Measurements from ENCODE around the gene GALR2.

The GALR2 gene

DNA sequence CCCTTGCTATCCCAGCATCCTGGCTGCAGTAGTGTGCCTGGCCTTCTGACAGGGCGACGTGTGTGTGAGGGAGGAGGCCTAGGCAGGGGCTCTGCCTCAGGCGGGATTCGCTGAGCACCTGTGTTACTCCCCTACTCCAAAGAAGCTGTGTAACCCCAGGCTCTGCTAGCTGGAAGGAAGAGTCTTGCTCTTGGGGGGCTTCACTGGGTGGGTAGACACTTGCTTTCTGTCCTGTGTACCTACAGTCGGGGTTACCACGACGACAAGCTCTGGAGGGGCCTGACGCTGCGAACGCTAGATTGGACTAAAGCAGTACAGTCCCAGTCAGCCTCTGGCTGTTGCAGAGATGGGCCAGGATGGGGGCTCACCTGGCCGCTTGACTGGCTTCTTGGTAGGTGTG, 19.5 kb downstream of the GALR2 start:
- no peak for DNase-seq (ENCODE audit: low spot score)

GRCh38 chr17:76095943-76096342, 21.4 kb downstream of the GALR2 start:
- no peak for DNase-seq (ENCODE audit: low spot score)

DNA sequence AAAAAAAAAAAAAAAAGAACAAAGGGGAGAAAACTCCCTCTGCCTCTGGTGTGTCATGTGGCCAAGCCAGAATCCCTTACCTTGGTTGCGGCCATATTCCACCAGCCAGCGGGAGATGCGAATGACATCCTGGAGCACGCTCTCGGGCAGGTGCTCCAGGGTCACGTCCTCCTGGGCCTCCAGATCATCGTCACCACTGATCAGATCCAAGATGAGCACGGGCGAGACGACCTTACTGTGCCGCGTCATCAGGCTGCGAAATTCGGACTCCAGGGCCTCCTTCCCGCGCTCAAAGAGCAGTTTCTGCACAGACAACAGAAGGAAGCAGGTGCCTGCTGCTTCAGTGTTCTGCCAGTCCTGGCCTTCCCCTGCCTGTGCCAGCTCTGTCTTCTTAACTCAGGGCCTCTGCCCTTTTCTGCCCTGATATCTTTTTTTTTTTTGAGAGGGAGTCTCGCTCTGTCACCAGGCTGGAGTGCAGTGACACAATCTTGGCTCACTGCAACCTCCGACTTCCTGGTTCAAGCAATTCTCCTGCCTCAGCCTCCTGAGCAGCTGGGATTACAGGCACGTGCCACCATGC, 23.2 kb downstream of the GALR2 start:
- no peak for DNase-seq (ENCODE audit: low spot score)

GRCh38 chr17:76102944-76103273, 28.3 kb downstream of the GALR2 start:
- no peak for DNase-seq (ENCODE audit: low spot score)

- peak; percentile 95 for DNase-seq (ENCODE audit: low spot score)
Measured at GRCh38 chr17:76103274-76104139, 28.9 kb downstream of the GALR2 start, which contains the start of gene EXOC7. TSS of gene EXOC7 (minus strand) at chr17:76103787. CDS start at chr17:76103692, 95 bp downstream.

DNA sequence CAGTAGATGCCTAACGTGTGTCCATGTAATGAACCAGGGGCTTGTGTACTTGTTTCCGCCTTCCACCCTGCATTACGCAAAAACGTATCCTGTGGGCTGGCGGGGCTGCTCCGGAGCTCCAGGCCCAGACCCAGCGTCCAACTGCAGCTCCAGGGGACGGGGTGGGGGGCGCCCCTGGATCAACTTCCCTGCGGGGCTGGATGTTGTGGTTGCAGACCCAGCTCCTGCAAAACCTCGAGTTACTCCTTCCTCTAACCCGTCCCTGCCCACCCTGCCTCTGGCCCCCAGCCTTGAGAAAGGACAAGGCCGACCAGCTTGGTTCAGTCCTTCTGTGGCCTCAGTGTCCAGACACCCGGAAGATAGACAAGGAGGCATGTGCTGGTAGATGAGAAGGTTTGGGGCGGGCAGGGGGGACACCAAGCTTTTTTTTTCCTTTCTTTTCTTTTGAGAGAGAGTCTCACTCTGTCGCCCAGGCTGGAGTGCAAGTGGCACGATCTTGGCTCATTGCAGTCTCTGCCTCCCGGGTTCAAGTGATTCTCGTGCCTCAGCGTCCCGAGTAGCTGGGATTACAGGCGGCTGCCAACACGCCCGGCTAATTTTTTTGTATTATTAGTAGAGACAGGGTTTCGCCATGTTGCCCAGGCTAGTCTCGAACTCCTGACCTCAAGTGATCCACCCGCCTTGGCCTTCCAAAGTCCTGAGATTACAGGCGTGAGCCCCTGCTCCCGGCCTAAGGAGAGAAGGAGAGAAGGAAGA, 29.7 kb downstream of the GALR2 start:
- DNase-seq (ENCODE audit: low spot score) = no peak

- no peak for DNase-seq (ENCODE audit: low spot score)
Measured at GRCh38 chr17:76104896-76105231, 30.3 kb downstream of the GALR2 start.

DNA sequence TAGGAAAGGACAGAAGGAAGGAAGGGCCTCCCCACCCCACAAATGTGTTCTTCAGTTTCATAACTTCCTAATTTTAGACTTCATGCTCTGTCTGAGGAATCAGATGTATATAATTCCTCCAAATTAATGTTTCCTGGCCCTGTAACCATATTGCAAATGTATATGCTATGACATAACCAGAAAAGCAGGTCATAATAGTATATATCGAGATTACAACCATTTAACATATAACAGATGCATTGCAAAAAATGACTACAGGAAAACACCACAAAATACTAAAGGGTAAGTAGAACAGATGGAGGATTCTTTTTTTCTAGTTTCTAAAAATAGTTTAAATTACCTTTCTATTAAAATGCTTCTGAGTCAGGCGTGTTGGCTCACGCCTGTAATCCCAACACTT, 32.1 kb downstream of the GALR2 start:
- no peak for DNase-seq (ENCODE audit: low spot score)

DNA sequence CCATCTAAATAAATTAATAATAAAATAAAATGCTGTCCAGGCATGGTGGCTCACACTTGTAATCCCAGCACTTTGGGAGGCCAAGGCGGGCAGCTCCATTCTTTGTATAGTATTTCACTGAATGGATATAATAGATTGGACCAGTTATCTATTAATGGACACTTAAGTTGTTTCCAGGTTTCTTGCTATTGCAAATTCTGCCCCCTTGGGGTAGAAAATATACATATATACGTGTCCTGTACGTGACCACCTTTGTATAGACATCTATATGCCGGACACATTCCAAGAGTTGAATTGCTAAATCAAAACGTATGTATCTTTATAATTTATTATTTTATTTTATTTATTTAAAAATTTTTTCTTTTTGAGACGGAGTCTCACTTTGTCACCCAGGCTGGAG, 32.9 kb downstream of the GALR2 start:
- DNase-seq (ENCODE audit: low spot score) = no peak

DNA sequence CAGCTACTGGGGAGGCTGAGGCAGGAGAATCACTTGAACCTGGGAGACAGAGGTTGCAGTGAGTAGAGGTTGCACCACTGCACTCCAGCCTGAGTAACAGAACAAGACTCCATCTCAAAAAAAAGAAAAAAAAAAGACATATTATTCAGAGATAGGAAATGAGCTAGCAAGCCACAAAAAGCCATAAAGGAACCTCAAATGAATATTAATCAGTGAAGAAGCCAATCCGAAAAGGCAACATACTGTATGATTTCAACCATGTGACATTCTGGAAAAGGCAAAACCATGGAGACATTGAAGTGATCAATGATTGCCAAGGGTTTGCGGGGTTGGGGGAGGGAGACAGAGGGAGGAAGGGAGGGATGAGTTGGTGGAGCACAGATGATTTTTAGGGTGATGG, 37.4 kb downstream of the GALR2 start:
- DNase-seq (ENCODE audit: low spot score) = no peak

DNA sequence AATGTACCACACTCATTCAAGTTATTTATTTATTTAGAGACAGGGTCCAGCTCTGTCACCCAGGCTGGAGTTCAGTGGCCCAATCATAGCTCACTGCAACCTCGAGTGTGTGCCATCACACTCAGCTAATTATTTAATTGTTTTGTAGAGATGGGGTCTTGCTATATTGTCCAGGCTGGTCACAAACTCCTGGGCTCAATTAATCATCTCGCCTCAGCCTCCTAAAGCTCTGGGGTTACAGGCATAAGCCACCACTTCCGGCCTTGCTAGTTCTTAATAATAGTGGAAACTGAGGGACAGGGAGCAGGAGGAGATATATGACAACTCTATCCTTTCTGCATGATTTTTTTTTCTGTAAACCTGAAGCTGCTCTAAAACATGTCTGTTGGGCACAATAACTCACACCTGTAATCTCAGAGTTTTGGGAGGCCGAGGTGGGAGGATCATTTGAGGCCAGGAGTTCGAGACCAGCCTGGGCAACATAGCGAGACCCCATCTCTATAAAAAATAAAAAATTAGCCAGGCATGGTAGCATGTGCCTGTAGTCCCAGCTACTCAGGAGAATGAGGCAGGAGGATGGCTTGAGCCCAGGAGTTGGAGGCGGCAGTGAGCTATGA, 40.7 kb downstream of the GALR2 start:
- no peak for DNase-seq (ENCODE audit: low spot score)

DNA sequence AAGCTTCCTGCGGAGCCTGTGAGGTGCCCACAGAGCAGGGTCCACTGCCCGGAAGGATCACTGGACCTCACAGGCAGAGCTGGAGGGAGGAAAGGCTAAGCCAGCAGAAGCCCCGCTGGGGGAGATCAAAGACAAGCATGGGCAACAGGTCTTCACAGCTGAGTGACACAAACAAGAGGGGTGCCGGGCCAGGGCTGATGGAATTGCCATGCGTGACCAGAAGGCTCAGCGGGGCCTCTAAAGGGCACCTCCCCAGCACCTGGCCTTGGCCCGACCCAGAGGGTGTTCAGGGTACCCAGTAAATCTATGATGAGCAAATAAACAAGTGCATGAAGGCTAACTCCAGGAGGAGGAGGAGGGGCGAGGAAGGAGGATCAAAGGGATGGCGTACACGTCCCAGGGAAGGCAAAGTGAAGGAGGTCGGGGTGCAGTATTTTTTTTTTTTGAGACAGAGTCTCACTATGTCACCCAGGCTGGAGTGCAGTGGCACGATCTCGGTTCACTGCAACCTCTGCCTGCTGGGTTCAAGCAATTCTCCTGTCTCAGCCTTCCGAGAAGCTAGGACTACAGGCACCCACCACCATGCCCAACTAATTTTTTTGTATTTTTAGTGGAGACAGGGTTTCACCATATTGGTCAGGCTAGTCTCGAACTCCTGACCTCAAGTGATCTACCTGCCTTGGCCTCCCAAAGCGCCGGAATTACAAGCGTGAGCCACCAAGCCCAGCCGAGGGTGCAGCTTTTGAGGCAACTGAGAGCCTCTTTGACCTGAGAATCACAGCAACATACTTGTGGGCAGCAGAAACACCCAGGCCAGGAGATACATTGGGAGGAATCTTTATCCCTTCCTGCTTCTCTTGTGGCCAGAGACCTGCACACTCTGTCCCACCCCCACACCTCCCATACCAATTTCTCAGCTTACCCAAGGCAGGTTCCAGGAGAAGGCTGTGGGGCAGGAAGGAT, 45.1 kb downstream of the GALR2 start:
- DNase-seq (ENCODE audit: low spot score) = no peak

GRCh38 chr17:76120658-76121008, 46.1 kb downstream of the GALR2 start:
- DNase-seq (ENCODE audit: low spot score) = no peak

- DNase-seq (ENCODE audit: low spot score) = no peak
Measured at GRCh38 chr17:76121932-76122430, 47.4 kb downstream of the GALR2 start.

DNA sequence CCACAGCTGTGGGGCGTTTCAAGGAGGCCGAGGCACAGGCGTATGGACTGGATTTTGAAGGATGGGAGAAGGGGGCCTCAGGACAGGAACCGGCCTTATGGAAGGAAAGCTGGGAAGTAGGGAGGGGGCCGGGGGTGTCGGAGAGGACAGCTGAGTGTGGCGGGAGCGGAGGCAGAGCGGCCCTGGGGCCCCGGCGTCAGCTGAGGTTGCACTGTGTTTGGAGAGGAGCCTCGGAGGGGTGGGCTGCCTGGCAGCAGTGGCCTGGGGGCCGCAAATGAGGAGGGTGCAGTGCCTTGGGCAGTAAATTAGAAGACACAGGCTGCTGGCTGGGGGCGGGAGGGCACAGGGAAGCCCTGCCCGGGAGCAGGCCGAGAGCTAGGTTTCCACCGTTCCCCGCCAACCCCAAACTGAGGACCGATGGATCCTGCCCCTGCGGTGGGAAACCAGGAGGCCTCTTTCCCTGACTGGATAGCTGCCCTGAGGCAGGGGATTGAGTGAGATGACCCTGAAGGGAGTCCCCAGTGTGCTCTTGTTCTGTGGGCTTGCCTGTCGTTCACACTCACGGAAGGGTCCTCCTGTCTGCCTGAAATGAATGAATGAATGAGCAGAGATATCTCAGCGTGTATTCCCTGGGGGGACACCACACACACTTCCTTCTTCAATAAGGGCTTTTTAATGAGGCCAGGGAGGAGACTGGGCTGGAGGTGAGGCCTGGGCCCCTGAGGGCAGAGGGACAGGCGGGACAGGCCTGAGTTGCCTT, 48.0 kb downstream of the GALR2 start:
- no peak for DNase-seq (ENCODE audit: low spot score)

- DNase-seq (ENCODE audit: low spot score) = no peak
Measured at GRCh38 chr17:76123191-76123499, 48.6 kb downstream of the GALR2 start.

GRCh38 chr17:76123749-76124581, 49.4 kb downstream of the GALR2 start:
- no peak for DNase-seq (ENCODE audit: low spot score)

- DNase-seq (ENCODE audit: low spot score) = peak; percentile 54
Measured at GRCh38 chr17:76124582-76125390, 50.2 kb downstream of the GALR2 start.

DNA sequence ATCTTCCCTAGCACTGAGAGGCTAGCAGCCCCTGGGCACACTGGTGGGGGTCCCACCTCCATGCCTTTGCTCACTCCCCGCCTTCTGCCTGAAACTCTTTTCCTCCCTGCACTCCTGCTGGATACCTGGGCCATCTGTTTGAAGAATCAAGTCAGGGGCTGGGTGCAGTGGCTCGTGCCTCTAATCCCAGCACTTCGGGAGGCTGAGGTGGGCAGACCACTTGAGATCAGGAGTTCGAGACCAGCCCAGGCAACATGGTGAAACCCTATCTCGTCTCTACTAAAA, 50.8 kb downstream of the GALR2 start:
- DNase-seq (ENCODE audit: low spot score) = no peak

Data from SK-N-DZ (cell line).